PC-3 (cell line): Measurements from ENCODE around the gene HLA-DOB.

Source experiments
- CTCF ChIP-seq: fragments of 300-600 bp; sonication (generic); conservative IDR thresholded peaks from 2 replicates; pipeline ENCODE4 v1.5.1; 2017; ENCODE audit warnings: antibody characterized with exemption, low read depth, mild to moderate bottlenecking, low read length
- EZH2 ChIP-seq: fragments of 300-600 bp; sonication (generic); IDR thresholded peaks from one replicate; pipeline ENCODE4 v1.6.1; 2017; ENCODE audit warnings: antibody characterized with exemption, mild to moderate bottlenecking, low read length; ENCODE audit not compliant: unreplicated experiment
- EZH2phosphoT487 ChIP-seq: fragments of 300-600 bp; sonication (generic); IDR thresholded peaks from 2 replicates; pipeline ENCODE4 v1.6.1; 2018; ENCODE audit warnings: mild to moderate bottlenecking, antibody characterized with exemption, low read length, borderline replicate concordance

GRCh38 chr6:32845384-32845884 is 28.6 kb upstream of the HLA-DOB start:
- no peak for TF ChIP-seq CTCF
- TF ChIP-seq EZH2 = no peak
- TF ChIP-seq EZH2phosphoT487 = no peak
